ENCODE results near the gene CLEC9A.

The CLEC9A gene

GRCh38 chr12:10101648-10102220, 71.3 kb downstream of the CLEC9A start:
- no peak for TF ChIP-seq Cebpa-rat (IDR thresholded peaks at IDR 0.05)
- Histone ChIP-seq H3K4me2 (peak overlapping the region in 1 of 11 experiments; percentile 2; a peak in 1 of 22 replicates), H3K27ac (no peak overlapping the region), H3K36me3 (peaks cover 0 to 5% (median 0%) of the 10 kb centered on the region in 11 experiments; a peak in 1 of 22 replicates), H4K20me1 (no peaks in the 10 kb centered on the region), H3K27me3 (no peaks in the 10 kb centered on the region), H3K9ac (no peak overlapping the region), H3K4me3 (no peak overlapping the region), H3K9me3 (replicated peaks in 1 of 11) (peaks cover 0 to 17% (median 13%) of the 10 kb centered on the region in 11 experiments; a peak in 18 of 22 replicates), H3K4me1 (peaks cover 0 to 47% (median 0%) of the 10 kb centered on the region in 10 experiments; a peak in 4 of 20 replicates)

- Histone ChIP-seq H4K20me1 (no peaks in the 10 kb centered on the region), H3K4me1 (peaks cover 0 to 41% (median 0%) of the 10 kb centered on the region in 10 experiments; a peak in 4 of 20 replicates), H3K36me3 (peaks cover 0 to 5% (median 0%) of the 10 kb centered on the region in 11 experiments; a peak in 1 of 22 replicates), H3K9ac (no peak overlapping the region), H3K27me3 (no peaks in the 10 kb centered on the region), H3K4me2 (peak overlapping the region in 2 of 11 experiments; percentile 2 to 14; a peak in 2 of 22 replicates), H3K27ac (no peak overlapping the region), H3K4me3 (no peak overlapping the region), H3K9me3 (replicated peaks in 1 of 11) (peaks cover 0 to 17% (median 13%) of the 10 kb centered on the region in 11 experiments; a peak in 18 of 22 replicates)
- TF ChIP-seq Cebpa-rat (IDR thresholded peaks at IDR 0.05) = no peak
These were observed 71.8 kb downstream of the CLEC9A start for GRCh38 chr12:10102322-10102721.

- Histone ChIP-seq H4K20me1 (no peaks in the 10 kb centered on the region), H3K9ac (no peak overlapping the region), H3K27ac (no peak overlapping the region), H3K4me1 (peaks cover 0 to 17% (median 0%) of the 10 kb centered on the region in 10 experiments; a peak in 3 of 20 replicates), H3K36me3 (peaks cover 0 to 23% (median 0%) of the 10 kb centered on the region in 11 experiments; a peak in 5 of 22 replicates), H3K4me3 (no peak overlapping the region), H3K9me3 (replicated peaks in 1 of 11) (peaks cover 8 to 24% (median 19%) of the 10 kb centered on the region in 11 experiments), H3K27me3 (no peaks in the 10 kb centered on the region), H3K4me2 (no peak overlapping the region)
- no peak for TF ChIP-seq Cebpa-rat (IDR thresholded peaks at IDR 0.05)
These were observed 79.9 kb downstream of the CLEC9A start for GRCh38 chr12:10110256-10110844.

GRCh38 chr12:10111451-10111850, 81.0 kb downstream of the CLEC9A start:
- H3K9me3 ChIP-seq (replicated peaks in 1 of 11) = peaks cover 8 to 24% (median 19%) of the 10 kb centered on the region in 11 experiments
- no peak overlapping the region for H3K9ac ChIP-seq
- no peak overlapping the region for H3K4me2 ChIP-seq
- no peaks in the 10 kb centered on the region for H3K27me3 ChIP-seq
- no peak overlapping the region for H3K27ac ChIP-seq
- H3K4me3 ChIP-seq = no peak overlapping the region
- TF ChIP-seq Cebpa-rat (IDR thresholded peaks at IDR 0.05) = no peak
- peaks cover 0 to 17% (median 0%) of the 10 kb centered on the region in 10 experiments; a peak in 3 of 20 replicates for H3K4me1 ChIP-seq
- no peaks in the 10 kb centered on the region for H4K20me1 ChIP-seq
- peaks cover 0 to 34% (median 0%) of the 10 kb centered on the region in 11 experiments; a peak in 6 of 22 replicates for H3K36me3 ChIP-seq

- no peak for TF ChIP-seq Cebpa-rat (IDR thresholded peaks at IDR 0.05)
- peaks cover 8 to 24% (median 19%) of the 10 kb centered on the region in 11 experiments for H3K9me3 ChIP-seq (replicated peaks in 1 of 11)
- H3K27me3 ChIP-seq = no peaks in the 10 kb centered on the region
- H3K27ac ChIP-seq = no peak overlapping the region
- H3K4me3 ChIP-seq = no peak overlapping the region
- peaks cover 0 to 22% (median 0%) of the 10 kb centered on the region in 10 experiments; a peak in 4 of 20 replicates for H3K4me1 ChIP-seq
- H3K9ac ChIP-seq = no peak overlapping the region
- no peaks in the 10 kb centered on the region for H4K20me1 ChIP-seq
- peaks cover 0 to 51% (median 0%) of the 10 kb centered on the region in 11 experiments; a peak in 6 of 22 replicates for H3K36me3 ChIP-seq
- H3K4me2 ChIP-seq = peak overlapping the region in 1 of 11 experiments; percentile 11; a peak in 2 of 22 replicates
These were observed 82.6 kb downstream of the CLEC9A start for GRCh38 chr12:10113075-10113474.

- H3K4me3 ChIP-seq = no peak overlapping the region
- no peak for TF ChIP-seq Cebpa-rat (IDR thresholded peaks at IDR 0.05)
- no peak overlapping the region for H3K9ac ChIP-seq
- no peaks in the 10 kb centered on the region for H3K27me3 ChIP-seq
- H3K4me2 ChIP-seq = no peak overlapping the region
- peaks cover 8 to 22% (median 17%) of the 10 kb centered on the region in 11 experiments for H3K9me3 ChIP-seq (replicated peaks in 1 of 11)
- H3K4me1 ChIP-seq = peaks cover 0 to 30% (median 0%) of the 10 kb centered on the region in 10 experiments; a peak in 4 of 20 replicates
- no peak overlapping the region for H3K27ac ChIP-seq
- no peaks in the 10 kb centered on the region for H4K20me1 ChIP-seq
- H3K36me3 ChIP-seq = peaks cover 0 to 58% (median 0%) of the 10 kb centered on the region in 11 experiments; a peak in 6 of 22 replicates
These were observed 83.4 kb downstream of the CLEC9A start for GRCh38 chr12:10113920-10114319.

- Histone ChIP-seq H3K27me3 (no peaks in the 10 kb centered on the region), H3K4me1 (peaks cover 0 to 44% (median 0%) of the 10 kb centered on the region in 10 experiments; a peak in 4 of 20 replicates), H3K9me3 (replicated peaks in 1 of 11) (peaks cover 8 to 23% (median 17%) of the 10 kb centered on the region in 11 experiments), H3K27ac (no peak overlapping the region), H3K36me3 (peaks cover 0 to 72% (median 0%) of the 10 kb centered on the region in 11 experiments; a peak in 6 of 22 replicates), H3K4me2 (no peak overlapping the region), H3K9ac (no peak overlapping the region), H4K20me1 (no peaks in the 10 kb centered on the region), H3K4me3 (no peak overlapping the region)
- TF ChIP-seq Cebpa-rat (IDR thresholded peaks at IDR 0.05) = no peak
These were observed 84.8 kb downstream of the CLEC9A start for GRCh38 chr12:10115311-10115710.

Measured in BLaER1 treated with 17β-estradiol and CSF1 and Interleukin-3, amounts not matched to agents 10 nM and 100 nM (cell line).